GM12875 (cell line): ENCODE measurements around the gene S100PBP.
A peak's percentile ranks its signal among the peaks of the same experiment; 100 is the strongest.

Experiments used
- H3K4me3 ChIP-seq: one replicate; pipeline ENCODE4 v1.5.1; 2011; ENCODE audit warnings: low read depth, low read length, control low read depth
- TF ChIP-seq, protein P1 (sequence below): IDR thresholded peaks from 2 replicates; pipeline ENCODE4 v1.5.1; 2011; ENCODE audit warnings: low read depth, mild to moderate bottlenecking, control low read depth, inconsistent platforms, low read length, moderate library complexity, borderline replicate concordance; ENCODE audit not compliant: insufficient read depth

Gene S100PBP

DNA sequence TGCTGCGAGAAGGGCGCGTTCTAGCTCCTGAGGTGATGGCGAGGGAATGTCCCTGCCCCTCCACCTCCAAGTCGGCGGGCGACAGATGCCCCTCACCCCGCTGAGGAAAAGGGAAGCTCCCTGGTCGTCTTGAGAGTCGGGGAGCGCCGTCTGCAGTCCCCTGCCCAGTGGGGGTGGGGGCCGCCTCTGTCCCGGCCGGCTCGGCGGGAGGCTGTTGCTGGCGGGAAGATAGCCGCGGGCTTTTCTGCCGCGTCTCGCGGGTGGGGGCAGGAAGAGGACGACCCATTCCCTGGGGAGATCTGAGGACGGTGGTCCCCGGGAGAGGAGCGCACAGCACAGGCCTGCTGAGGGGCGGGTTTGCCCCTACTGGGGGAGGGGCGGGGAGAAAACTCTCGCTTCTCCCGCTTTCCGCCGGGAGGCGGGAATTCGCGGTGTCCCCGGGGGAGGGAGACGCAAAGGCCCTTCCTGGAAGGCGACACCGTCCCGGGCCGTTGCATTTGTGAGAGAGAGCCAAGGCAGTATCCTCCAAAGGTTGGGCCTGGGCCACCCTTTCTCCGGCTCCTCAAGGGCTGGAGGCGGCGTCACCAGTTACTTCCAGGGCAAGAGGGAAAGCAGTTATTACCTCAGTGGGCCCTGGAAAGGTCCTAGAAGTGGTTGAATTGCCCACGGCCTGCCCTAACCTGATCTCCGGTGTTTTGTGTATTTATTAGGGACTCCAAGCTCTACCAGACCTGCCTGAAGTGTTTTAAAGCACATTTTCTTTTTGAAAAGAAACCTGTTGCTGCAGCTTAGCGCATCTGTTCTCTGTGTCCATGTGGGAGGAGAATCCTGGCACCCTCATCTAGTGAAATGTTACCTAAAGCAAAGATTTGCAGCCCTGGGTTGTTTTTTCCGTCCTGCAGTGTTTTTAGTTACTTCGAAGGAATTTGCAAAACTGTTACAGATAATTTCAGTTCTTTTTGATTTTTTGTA lies 648 bp downstream of the S100PBP start:
- H3K4me3 ChIP-seq, result peak overlapping the region; percentile 89
- TF ChIP-seq, protein P1, sequence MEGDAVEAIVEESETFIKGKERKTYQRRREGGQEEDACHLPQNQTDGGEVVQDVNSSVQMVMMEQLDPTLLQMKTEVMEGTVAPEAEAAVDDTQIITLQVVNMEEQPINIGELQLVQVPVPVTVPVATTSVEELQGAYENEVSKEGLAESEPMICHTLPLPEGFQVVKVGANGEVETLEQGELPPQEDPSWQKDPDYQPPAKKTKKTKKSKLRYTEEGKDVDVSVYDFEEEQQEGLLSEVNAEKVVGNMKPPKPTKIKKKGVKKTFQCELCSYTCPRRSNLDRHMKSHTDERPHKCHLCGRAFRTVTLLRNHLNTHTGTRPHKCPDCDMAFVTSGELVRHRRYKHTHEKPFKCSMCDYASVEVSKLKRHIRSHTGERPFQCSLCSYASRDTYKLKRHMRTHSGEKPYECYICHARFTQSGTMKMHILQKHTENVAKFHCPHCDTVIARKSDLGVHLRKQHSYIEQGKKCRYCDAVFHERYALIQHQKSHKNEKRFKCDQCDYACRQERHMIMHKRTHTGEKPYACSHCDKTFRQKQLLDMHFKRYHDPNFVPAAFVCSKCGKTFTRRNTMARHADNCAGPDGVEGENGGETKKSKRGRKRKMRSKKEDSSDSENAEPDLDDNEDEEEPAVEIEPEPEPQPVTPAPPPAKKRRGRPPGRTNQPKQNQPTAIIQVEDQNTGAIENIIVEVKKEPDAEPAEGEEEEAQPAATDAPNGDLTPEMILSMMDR, result no peak

DNA sequence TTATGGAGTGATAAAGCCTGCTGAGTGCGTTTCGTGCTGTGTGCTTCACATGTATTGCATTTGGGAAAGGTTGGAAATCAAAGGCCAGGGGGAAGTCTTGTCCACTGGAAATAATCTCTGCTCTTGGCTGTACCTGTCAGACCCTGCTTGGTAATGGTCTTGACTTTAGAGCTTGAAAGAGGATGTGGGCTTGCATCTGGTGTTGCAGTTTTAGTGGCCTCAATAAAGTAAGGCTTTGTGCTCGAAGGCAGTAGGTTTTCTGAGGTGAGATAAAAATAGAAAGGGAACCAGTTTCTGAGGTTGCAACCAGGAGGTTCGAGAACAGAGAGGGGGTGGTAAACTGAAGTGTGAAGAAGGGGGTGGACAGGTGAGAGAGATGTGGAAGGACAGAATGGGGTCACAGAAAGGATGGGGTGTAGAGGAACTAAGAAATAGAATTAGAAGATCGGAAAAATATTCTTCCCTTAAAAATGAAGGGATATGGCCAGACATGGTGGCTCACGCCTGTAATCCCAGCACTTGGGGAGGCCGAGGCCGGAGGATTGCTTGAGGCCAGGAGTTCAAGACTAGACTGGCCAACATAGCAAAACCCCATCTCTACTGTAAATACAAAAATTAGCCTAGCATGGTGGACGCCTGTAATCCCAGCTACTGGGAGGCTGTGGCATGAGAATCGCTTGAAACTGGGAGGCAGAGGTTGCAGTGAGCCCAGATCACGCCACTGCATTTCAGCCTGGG lies 1.5 kb downstream of the S100PBP start:
- TF ChIP-seq, protein P1, result no peak
- H3K4me3 ChIP-seq, result peak overlapping the region; percentile 89

- TF ChIP-seq, protein P1, result no peak
- H3K4me3 ChIP-seq, result no peak overlapping the region
Observed at GRCh38 chr1:32825181-32825580, 7.7 kb downstream of the S100PBP start.

DNA sequence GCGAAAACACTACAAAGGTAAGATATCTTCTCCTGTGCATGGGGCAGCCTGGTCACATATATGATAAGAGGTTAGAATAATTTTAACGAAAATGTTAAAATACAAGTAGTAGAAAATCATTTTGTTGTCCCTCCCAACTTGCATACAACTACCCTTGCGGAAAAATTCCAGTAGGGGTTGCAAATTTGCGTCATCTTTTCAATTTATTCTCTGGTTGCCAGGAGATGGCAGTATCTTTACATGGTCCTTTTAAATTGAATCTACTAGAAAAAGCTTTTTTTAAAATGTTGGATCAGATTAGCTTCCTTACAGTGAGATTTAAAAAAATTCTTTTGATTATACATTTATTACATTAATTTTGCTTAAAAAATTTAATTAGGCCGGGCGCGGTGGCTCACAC lies 10.9 kb downstream of the S100PBP start:
- TF ChIP-seq, protein P1, result no peak

GRCh38 chr1:32830092-32830852 lies 12.8 kb downstream of the S100PBP start:
- TF ChIP-seq, protein P1, result no peak
- no peak overlapping the region for H3K4me3 ChIP-seq

More for the DNA sequence above, 10.9 kb downstream of the S100PBP start:
- H3K4me3 ChIP-seq, result no peak overlapping the region

DNA sequence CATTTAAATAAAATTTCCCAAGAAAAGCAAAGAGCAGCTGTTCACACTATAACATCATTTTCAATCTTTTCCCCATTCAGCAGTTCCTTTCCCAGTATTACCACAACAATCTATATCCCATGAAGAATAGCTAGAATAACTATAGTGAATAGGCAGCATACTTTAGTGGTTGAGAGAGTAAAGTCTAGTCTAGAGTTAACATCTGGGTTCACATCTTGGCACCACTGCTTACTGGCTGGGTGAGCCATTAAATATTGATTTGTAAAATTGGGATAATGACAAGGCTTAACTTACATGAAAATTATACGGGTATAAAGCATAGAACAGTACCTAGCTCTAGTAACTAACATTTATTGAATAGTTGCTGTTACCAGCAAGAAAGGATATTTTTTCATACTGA lies 14.4 kb downstream of the S100PBP start:
- TF ChIP-seq, protein P1, result no peak
- no peak overlapping the region for H3K4me3 ChIP-seq
